Measurements from ENCODE around the gene MORN4.

DNA sequence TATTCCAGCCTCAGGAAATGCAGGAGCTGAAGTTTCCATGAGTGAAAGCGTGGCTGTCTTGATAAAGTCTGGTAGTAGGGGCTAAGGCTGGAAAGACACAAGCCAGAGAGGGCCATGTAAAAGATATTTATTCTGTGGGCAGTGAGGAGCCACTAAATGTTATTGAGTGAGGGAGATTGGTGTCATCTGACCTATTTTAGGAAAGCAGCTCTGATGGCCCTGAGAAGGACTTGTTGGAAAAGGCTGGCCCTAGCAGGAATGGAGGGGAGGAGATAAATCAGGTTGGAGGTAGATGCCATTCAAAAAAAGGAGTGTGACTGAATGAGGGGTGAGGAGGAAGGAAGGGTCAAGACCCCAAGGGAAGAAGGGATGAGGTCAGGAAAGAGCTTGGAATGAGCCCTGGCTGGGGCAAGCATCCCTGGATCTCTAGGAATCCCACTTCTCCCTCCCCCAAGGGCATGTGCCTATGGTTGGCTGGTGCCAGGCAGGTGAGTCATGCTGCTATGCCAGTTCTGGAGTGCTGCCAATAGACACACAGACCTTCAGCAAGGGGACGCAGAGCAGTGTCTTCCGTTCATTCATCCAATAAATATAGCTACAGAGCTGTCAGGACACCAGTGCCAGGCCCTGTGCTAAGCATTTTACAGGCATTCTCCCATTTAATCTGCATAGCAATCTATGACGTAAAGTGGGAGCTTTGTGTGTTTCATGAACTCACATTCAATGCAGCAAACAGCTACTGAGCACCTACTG is 58.8 kb downstream of the MORN4 start:
- TF ChIP-seq POLR2A (IDR thresholded peaks at IDR 0.05; ENCODE audit: low read length): no peak
- TF ChIP-seq GATA1 (IDR thresholded peaks at IDR 0.05; ENCODE audit: low read depth, low read length): no peak
